Upper lobe of left lung (tissue), 6 donors: ENCODE measurements around the gene ACTG2. TPM values are rescaled to one million over a fixed set of nuclear protein-coding genes. Genes with fewer than 3 reads are reported as not detected.
"Not testable (repeated sequence)": the region's sequence is repeated elsewhere in the genome, so short reads cannot be mapped to it uniquely, and the experiment has no call there.

Source experiments
- ATAC-seq, 2 donors: fragments of 200-7000 bp; cut with Tn5 transposase; one replicate each; pipeline ENCODE4 v1.9.1; 2022; ENCODE audit warnings: mild to moderate bottlenecking in 2 of 2, moderate library complexity in 2 of 2; ENCODE audit not compliant: low FRiP score in 2 of 2
- DNase-seq, 2 donors: peaks; one replicate each; pipeline ENCODE4 v3.0.0-alpha.2; 2019 to 2020
- H3K27ac ChIP-seq, 4 donors: fragments of 200-600 bp; sonication (generic); one replicate each; pipeline ENCODE4 v1.5.1; 2016 to 2019
- H3K27me3 ChIP-seq, 4 donors: fragments of 200-600 bp; sonication (generic); one replicate each; pipeline ENCODE4 v1.5.1; 2017 to 2019
- H3K36me3 ChIP-seq, 4 donors: fragments of 200-600 bp; sonication (generic); one replicate each; pipeline ENCODE4 v1.5.1; 2016 to 2019
- H3K4me1 ChIP-seq, 4 donors: fragments of 200-600 bp; sonication (generic); one replicate each; pipeline ENCODE4 v1.5.1; 2018 to 2019
- H3K4me3 ChIP-seq, 4 donors: fragments of 200-600 bp; sonication (generic); one replicate each; pipeline ENCODE4 v1.5.1; 2017 to 2019; ENCODE audit warnings: mild to moderate bottlenecking in 2 of 4, moderate library complexity in 1 of 4
- H3K9me3 ChIP-seq, 4 donors: fragments of 200-600 bp; sonication (generic); one replicate each; pipeline ENCODE4 v1.5.1; 2018 to 2019
- CTCF ChIP-seq, 6 experiments: fragments of 450-650 bp in 4 of 6; fragments of 200-600 bp in 2 of 6; sonication (generic) in 2 of 6; IDR thresholded peaks; one replicate each; pipeline ENCODE4 v1.5.1; 2016 to 2019; ENCODE audit warnings: antibody characterized with exemption in 6 of 6
- EP300 ChIP-seq, 4 donors: sonication (generic); formaldehyde crosslinking; IDR thresholded peaks; one replicate each; pipeline ENCODE4 v1.5.1; 2017; ENCODE audit warnings: antibody characterized with exemption in 4 of 4, control low read depth in 2 of 4
- POLR2A ChIP-seq, 4 donors: fragments of 450-650 bp; IDR thresholded peaks; one replicate each; pipeline ENCODE4 v1.5.1; 2016 to 2017; ENCODE audit warnings: antibody characterized with exemption in 4 of 4, mild to moderate bottlenecking in 2 of 4
- POLR2AphosphoS5 ChIP-seq, 2 donors: sonication (generic); formaldehyde crosslinking; IDR thresholded peaks; one replicate each; pipeline ENCODE4 v1.5.1; 2017; ENCODE audit warnings: antibody characterized with exemption in 2 of 2
- WGBS, 2 donors: methylation state at CpG; one replicate each; pipeline ENCODE4 v1.1.5; 2017 to 2018; 5-methylcytosine and 5-hydroxymethylcytosine counted together
- total RNA-seq, 6 donors: library from RNA; depleted of rRNA in 4 of 6; stranded (reverse); fragments of >200 nt in 4 of 6; gene quantifications; one replicate each; pipeline versions ENCODE4 v1.1.0 to v1.2.1, GENCODE V29; 2016 to 2021
- donor health status: DM: no; HTN: no; CAD: no; lungs with moderate emphysema.
- donor health status: DM: no; HTN: yes; CAD: no; lungs with severe emphysema.

Gene ACTG2
- total RNA-seq, 6 donors from 2014 or later, result 10.8 to 65.3 (median 27.2) TPM

GRCh38 chr2:73899801-73900336, 7.1 kb downstream of the ACTG2 start:
- WGBS, 2 donors, result 77% methylated on average over 8 of the region's 8 CpGs
- DNase-seq (no peak), ATAC-seq (no peak)
- no peak overlapping the region for H3K4me3 ChIP-seq
- no peaks in the 10 kb centered on the region for H3K36me3 ChIP-seq
- H3K4me1 ChIP-seq, result no peaks in the 10 kb centered on the region
- no peak overlapping the region for H3K27ac ChIP-seq
- H3K9me3 ChIP-seq, result no peaks in the 10 kb centered on the region
- H3K27me3 ChIP-seq, result no peaks in the 10 kb centered on the region
- TF ChIP-seq EP300 (IDR thresholded peaks at IDR 0.05), result no peak
- no peak for TF ChIP-seq POLR2A (IDR thresholded peaks at IDR 0.05)
- TF ChIP-seq CTCF (IDR thresholded peaks at IDR 0.05), result no peak
- TF ChIP-seq POLR2AphosphoS5 (IDR thresholded peaks at IDR 0.05), result no peak

- TF ChIP-seq CTCF (IDR thresholded peaks at IDR 0.05), result no peak
- no peak for TF ChIP-seq EP300 (IDR thresholded peaks at IDR 0.05)
- no peak for TF ChIP-seq POLR2A (IDR thresholded peaks at IDR 0.05)
- TF ChIP-seq POLR2AphosphoS5 (IDR thresholded peaks at IDR 0.05), result no peak
- no peak overlapping the region for H3K4me3 ChIP-seq
- H3K9me3 ChIP-seq, result no peaks in the 10 kb centered on the region
- WGBS, 2 donors, result 92% methylated on average over 9 of the region's 10 CpGs; no CpG with 5 or more reads in 1 of the 2 donors
- no peak overlapping the region for H3K27ac ChIP-seq
- no peaks in the 10 kb centered on the region for H3K4me1 ChIP-seq
- H3K27me3 ChIP-seq, result no peaks in the 10 kb centered on the region
- H3K36me3 ChIP-seq, result no peaks in the 10 kb centered on the region
- ATAC-seq (no peak), DNase-seq (peak in 1 of 2 donors; percentile 43)
These were observed 8.3 kb downstream of the ACTG2 start for GRCh38 chr2:73901143-73901542.

GRCh38 chr2:73902284-73902683, 9.5 kb downstream of the ACTG2 start:
- no peak for ATAC-seq
- 84 to 85% methylated on average over 4 of the region's 4 CpGs for WGBS, 2 donors

GRCh38 chr2:73903313-73903712, 10.5 kb downstream of the ACTG2 start:
- ATAC-seq (no peak), DNase-seq (no peak)
- Histone ChIP-seq H3K27ac (no peak overlapping the region), H3K4me3 (no peak overlapping the region), H3K27me3 (no peaks in the 10 kb centered on the region), H3K9me3 (no peaks in the 10 kb centered on the region), H3K4me1 (no peaks in the 10 kb centered on the region), H3K36me3 (no peaks in the 10 kb centered on the region)
- 90% methylated on average over 4 of the region's 4 CpGs for WGBS, 2 donors
- no peak for TF ChIP-seq POLR2A (IDR thresholded peaks at IDR 0.05)
- no peak for TF ChIP-seq POLR2AphosphoS5 (IDR thresholded peaks at IDR 0.05)
- no peak for TF ChIP-seq CTCF (IDR thresholded peaks at IDR 0.05)
- no peak for TF ChIP-seq EP300 (IDR thresholded peaks at IDR 0.05)

More at GRCh38 chr2:73902284-73902683, 9.5 kb downstream of the ACTG2 start:
- Histone ChIP-seq H3K36me3 (no peaks in the 10 kb centered on the region), H3K4me3 (no peak overlapping the region), H3K27ac (no peak overlapping the region), H3K27me3 (no peaks in the 10 kb centered on the region), H3K4me1 (no peaks in the 10 kb centered on the region), H3K9me3 (no peaks in the 10 kb centered on the region)
- DNase-seq, result no peak
- TF ChIP-seq POLR2A (IDR thresholded peaks at IDR 0.05) (no peak), CTCF (IDR thresholded peaks at IDR 0.05) (no peak), POLR2AphosphoS5 (IDR thresholded peaks at IDR 0.05) (no peak), EP300 (IDR thresholded peaks at IDR 0.05) (no peak)

- H3K4me3 ChIP-seq, H3K27ac ChIP-seq, H3K27me3 ChIP-seq, H3K9me3 ChIP-seq, ATAC-seq, DNase-seq, H3K4me1 ChIP-seq, H3K36me3 ChIP-seq: not testable (repeated sequence)
- WGBS, 2 donors, result 87 to 88% methylated on average over 5 of the region's 5 CpGs
These were observed 11.3 kb downstream of the ACTG2 start for GRCh38 chr2:73903949-73904613.
